GM12878 (cell line): ENCODE results near the gene CAPN2. TPM values are rescaled to one million over a fixed set of nuclear protein-coding genes. Genes with fewer than 3 reads are reported as not detected.

Experiments used
- ATAC-seq: fragments of 200-7000 bp; cut with Tn5 transposase; 3 replicates; pipeline ENCODE4 v1.9.1; 2020; ENCODE audit warnings: mild to moderate bottlenecking, moderate library complexity
- BruUV-seq: library from RNA; stranded (reverse); fragments of 400-500 nt; replicated peaks from 2 replicates; lab custom pipeline; 2021; lab: Mats Ljungman, UMichigan
- CTCF ChIA-PET: fragments of 300-600 bp; sonication (Branson Sonifier 250); formaldehyde crosslinking; extraction: SDS; loops from one replicate; lab custom pipeline; 2021; ENCODE audit warnings: inconsistent platforms; lab: Yijun Ruan, JAX
- POLR2A ChIA-PET: fragments of 350-600 bp; formaldehyde crosslinking; extraction: SDS; loops from one replicate; lab custom pipeline; 2021; ENCODE audit warnings: inconsistent platforms; lab: Charles Lee
- RAD21 ChIA-PET: fragments of 300-600 bp; sonication (Branson Sonifier 250); formaldehyde crosslinking; loops from one replicate; lab custom pipeline; 2023; ENCODE audit warnings: antibody characterized with exemption; ENCODE audit not compliant: unreplicated experiment; lab: Charles Lee
- SMC1A ChIA-PET: fragments of 300-600 bp; sonication (Branson Sonifier 250); formaldehyde crosslinking; loops from one replicate; lab custom pipeline; 2023; ENCODE audit not compliant: unreplicated experiment, uncharacterized antibody; lab: Charles Lee
- DNase-seq: peaks from one replicate; pipeline ENCODE4 v3.0.0-alpha.2; 2011; ENCODE audit warnings: low read depth, low spot score
- FAIRE-seq: peaks from 3 replicates; lab custom pipeline; 2011; peaks lifted over from hg19 to GRCh38; lab: Jason Lieb, UNC
- H2AFZ ChIP-seq: 2 replicates; pipeline ENCODE4 v1.6.0; 2011; ENCODE audit warnings: low read depth, low read length, control low read depth; ENCODE audit not compliant: control insufficient read depth
- H3K27ac ChIP-seq: 2 replicates; pipeline ENCODE4 v1.5.1; 2011; ENCODE audit warnings: control low read depth; ENCODE audit not compliant: control insufficient read depth, insufficient read depth
- H3K27me3 ChIP-seq, 2 experiments: replicated peaks in 1 of 2; 2 replicates each; pipeline versions ENCODE4 v1.6.0 to v1.6.1; 2011; ENCODE audit warnings: low read length in 1 of 2; ENCODE audit not compliant: control insufficient read depth in 2 of 2, insufficient read depth in 2 of 2
- H3K36me3 ChIP-seq, 2 experiments: 2 replicates each; pipeline ENCODE4 v1.5.1; 2011; ENCODE audit warnings: low read length in 1 of 2; ENCODE audit not compliant: control insufficient read depth in 2 of 2, insufficient read depth in 2 of 2
- H3K4me1 ChIP-seq: 2 replicates; pipeline ENCODE4 v1.6.1; 2011; ENCODE audit warnings: mild to moderate bottlenecking, low read length, moderate library complexity, mixed read lengths; ENCODE audit not compliant: control insufficient read depth, insufficient read depth
- H3K4me2 ChIP-seq: 2 replicates; pipeline ENCODE4 v1.6.0; 2011; ENCODE audit warnings: control low read depth; ENCODE audit not compliant: control insufficient read depth, insufficient read depth
- H3K4me3 ChIP-seq: fragments of 200-600 bp; sonication (generic); 2 replicates; pipeline ENCODE4 v1.5.1; 2016
- H3K79me2 ChIP-seq: 2 replicates; pipeline ENCODE4 v1.6.0; 2011; ENCODE audit warnings: low read length; ENCODE audit not compliant: control insufficient read depth, insufficient read depth
- H3K9ac ChIP-seq: 2 replicates; pipeline ENCODE4 v1.8.0; 2011; ENCODE audit warnings: low read length, control low read depth, mixed read lengths; ENCODE audit not compliant: control insufficient read depth, insufficient read depth
- H3K9me3 ChIP-seq: replicated peaks from 3 replicates; pipeline ENCODE4 v1.5.1; 2011; ENCODE audit warnings: mild to moderate bottlenecking, low read length; ENCODE audit not compliant: control insufficient read depth, insufficient read depth
- H4K20me1 ChIP-seq: 2 replicates; pipeline ENCODE4 v1.6.0; 2011; ENCODE audit not compliant: control insufficient read depth, insufficient read depth
- CBX5 ChIP-seq: sonication (generic); IDR thresholded peaks from 2 replicates; pipeline ENCODE4 v1.6.1; 2016; ENCODE audit warnings: low read depth, moderate library complexity, mild to moderate bottlenecking, inconsistent platforms
- CHD2 ChIP-seq: IDR thresholded peaks from 2 replicates; pipeline ENCODE4 v1.6.1; 2011; ENCODE audit warnings: low read depth, low read length, improper control_type of control experiment, borderline replicate concordance
- DPF2 ChIP-seq: fragments of 450-650 bp; IDR thresholded peaks from 2 replicates; pipeline ENCODE4 v1.6.1; 2017; ENCODE audit warnings: mild to moderate bottlenecking
- FOXK2 ChIP-seq: fragments of 450-650 bp; IDR thresholded peaks from 2 replicates; pipeline ENCODE4 v1.6.1; 2017; ENCODE audit warnings: mild to moderate bottlenecking, moderate library complexity
- LARP7 ChIP-seq: fragments of 450-650 bp; IDR thresholded peaks from 2 replicates; pipeline ENCODE4 v1.6.1; 2017; ENCODE audit warnings: mild to moderate bottlenecking
- RB1 ChIP-seq: fragments of 450-650 bp; formaldehyde crosslinking; IDR thresholded peaks from 2 replicates; pipeline ENCODE4 v1.6.1; 2017; ENCODE audit warnings: mild to moderate bottlenecking, borderline replicate concordance
- RELA ChIP-seq: fragments of 450-650 bp; IDR thresholded peaks from 2 replicates; pipeline ENCODE4 v1.8.0; 2014; ENCODE audit warnings: borderline replicate concordance; ENCODE audit not compliant: partially characterized antibody
- SRF ChIP-seq, 2 experiments: IDR thresholded peaks; 2 replicates each; pipeline ENCODE4 v1.6.1; 2011; ENCODE audit warnings: low read depth in 2 of 2, low read length in 2 of 2, mild to moderate bottlenecking in 1 of 2, moderate library complexity in 1 of 2
- TCF3 ChIP-seq: IDR thresholded peaks from 2 replicates; pipeline ENCODE4 v1.6.1; 2012; ENCODE audit warnings: low read depth, mild to moderate bottlenecking, low read length, borderline replicate concordance; ENCODE audit not compliant: insufficient read depth
- WGBS: methylation state at CpG from one replicate; pipeline ENCODE4 v1.1.6; 2016; ENCODE audit warnings: low lambda C conversion rate; ENCODE audit not compliant: insufficient replicate concordance, insufficient coverage; ENCODE audit errors: missing lambda C conversion rate; 5-methylcytosine and 5-hydroxymethylcytosine counted together
- in situ Hi-C: fragments of 300-500 bp; cut with MboI; formaldehyde crosslinking; loops from 9 replicates; pipeline ENCODE4 v1.14.3; 2018; ENCODE audit warnings: mixed read lengths
- intact Hi-C: fragments of 100-400 bp; cut with micrococcal nuclease; formaldehyde crosslinking; loops from one replicate; pipeline ENCODE4 v1.14.2; 2022; ENCODE audit not compliant: unreplicated experiment
- polyA plus RNA-seq, 11 experiments: library from polyadenylated mRNA; depleted of rRNA in 4 of 11; unstranded in 6 of 11; stranded (reverse) in 5 of 11; fragments of >200 nt; fragmentation: Nextera tagmentation in 4 of 11; fragmentation: Illumina TruSeq in 1 of 11; extraction: Ambion mirVana in 4 of 11; extraction: Trizol in 1 of 11; gene quantifications; 1 replicate in 1 of 11; 2 replicates in 10 of 11; pipeline versions ENCODE4 v1.2.1 to v1.2.3, GENCODE V29; 2011 to 2016; ENCODE audit warnings: inconsistent platforms in 2 of 11, missing spikeins in 2 of 11, low read depth in 1 of 11
- total RNA-seq, 4 experiments: library from RNA; depleted of rRNA in 3 of 4; stranded (reverse); fragments of >200 nt in 3 of 4; fragmentation: Illumina TruSeq in 1 of 4; extraction: Trizol in 1 of 4; gene quantifications; 2 replicates each; pipeline versions ENCODE4 v1.2.1 to v1.2.3, GENCODE V29; 2013 to 2021
- TF ChIP-seq, protein P1 (sequence below): fragments of 150-350 bp; IDR thresholded peaks from 2 replicates; pipeline ENCODE4 v1.6.1; 2014; ENCODE audit warnings: mild to moderate bottlenecking, low read depth, low read length
- TF ChIP-seq, protein P2 (sequence below): fragments of 450-650 bp; IDR thresholded peaks from 2 replicates; pipeline ENCODE4 v1.6.1; 2014; ENCODE audit warnings: mild to moderate bottlenecking

Gene CAPN2
- total and polyA plus RNA-seq, 10 of the 15 experiments (the other 5 are each of a cell fraction or from before 2014, with no cell fraction given) = 6.0 to 21.4 (median 16.6) TPM

DNA sequence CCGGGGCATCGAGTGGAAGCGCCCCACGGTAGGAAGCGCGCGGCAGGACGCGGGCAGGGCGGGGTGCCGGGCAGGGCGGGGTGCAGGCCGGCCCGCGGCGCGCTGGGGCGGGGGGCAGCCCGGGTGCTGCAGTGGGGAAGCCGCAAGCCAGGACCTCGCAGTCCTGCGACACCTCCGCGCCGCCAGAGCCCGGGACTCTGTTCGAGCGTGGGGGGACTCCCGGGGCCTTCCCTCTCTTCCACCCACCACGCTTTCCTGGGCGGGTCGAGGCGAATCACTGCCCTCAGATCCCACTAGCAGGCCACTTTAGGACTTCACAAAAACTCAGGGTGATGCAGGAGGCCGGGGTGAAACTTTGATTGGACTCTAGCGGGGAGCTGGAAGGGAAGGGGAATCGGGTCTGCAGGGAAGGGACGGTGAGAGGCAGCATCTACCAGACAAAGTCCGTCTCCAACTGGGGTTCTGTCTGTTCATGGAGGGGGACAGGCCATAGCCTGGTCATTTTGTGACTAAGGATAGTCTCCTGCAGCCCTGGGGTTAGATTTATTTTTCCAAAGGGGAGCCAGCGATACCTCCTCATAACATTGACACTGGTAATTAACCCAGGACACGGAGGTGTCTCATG is 623 bp downstream of the CAPN2 start:
- ChIA-PET SMC1A (interaction anchor here (1.2 kb wide), 1 partner anchor 36 kb away, joined by 5 read pairs; no protein-coding TSS in a partner anchor), POLR2A (no interaction called here), RAD21 (interaction anchor here (1.2 kb wide), 1 partner anchor 30 kb away, joined by 4 read pairs; no protein-coding TSS in a partner anchor), CTCF (interaction anchor here (3.1 kb wide), 1 partner anchor 37 kb away, joined by 25 read pairs; no protein-coding TSS in a partner anchor)
- Histone ChIP-seq H2AFZ (peak overlapping the region; percentile 76), H3K36me3 (no peaks in the 10 kb centered on the region), H3K27ac (0 out of 2 replicates have a peak overlapping the region, but pooled peaks have one; percentile 44), H3K4me2 (peak overlapping the region; percentile 99), H3K27me3 (no peaks in the 10 kb centered on the region), H3K79me2 (no peaks in the 10 kb centered on the region; the same call in 1 of the 2 replicates), H3K9ac (peak overlapping the region; percentile 68; the same call in 1 of the 2 replicates), H3K4me3 (peak overlapping the region; percentile 72), H4K20me1 (no peaks in the 10 kb centered on the region), H3K9me3 (no peaks in the 10 kb centered on the region), H3K4me1 (peaks cover 32% of the 10 kb centered on the region)
- intact Hi-C loops = loop anchor here (1.0 to 5.0 kb wide), 2 partner anchors 36 to 619 kb away; partner anchors contain the start of gene NVL
- DNase-seq (no peak), ATAC-seq (peak; percentile 54), FAIRE-seq (no peak)
- TF ChIP-seq DPF2 (no peak), FOXK2 (no peak), CHD2 (no peak), TCF3 (no peak), LARP7 (no peak), SRF (IDR thresholded peaks at IDR 0.05; ENCODE audit: low read depth in 2 of 2, low read length in 2 of 2) (no peak), CBX5 (no peak), RELA (no peak), RB1 (no peak)
- TF ChIP-seq, protein P1, sequence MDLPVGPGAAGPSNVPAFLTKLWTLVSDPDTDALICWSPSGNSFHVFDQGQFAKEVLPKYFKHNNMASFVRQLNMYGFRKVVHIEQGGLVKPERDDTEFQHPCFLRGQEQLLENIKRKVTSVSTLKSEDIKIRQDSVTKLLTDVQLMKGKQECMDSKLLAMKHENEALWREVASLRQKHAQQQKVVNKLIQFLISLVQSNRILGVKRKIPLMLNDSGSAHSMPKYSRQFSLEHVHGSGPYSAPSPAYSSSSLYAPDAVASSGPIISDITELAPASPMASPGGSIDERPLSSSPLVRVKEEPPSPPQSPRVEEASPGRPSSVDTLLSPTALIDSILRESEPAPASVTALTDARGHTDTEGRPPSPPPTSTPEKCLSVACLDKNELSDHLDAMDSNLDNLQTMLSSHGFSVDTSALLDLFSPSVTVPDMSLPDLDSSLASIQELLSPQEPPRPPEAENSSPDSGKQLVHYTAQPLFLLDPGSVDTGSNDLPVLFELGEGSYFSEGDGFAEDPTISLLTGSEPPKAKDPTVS = no peak
- TF ChIP-seq, protein P2, sequence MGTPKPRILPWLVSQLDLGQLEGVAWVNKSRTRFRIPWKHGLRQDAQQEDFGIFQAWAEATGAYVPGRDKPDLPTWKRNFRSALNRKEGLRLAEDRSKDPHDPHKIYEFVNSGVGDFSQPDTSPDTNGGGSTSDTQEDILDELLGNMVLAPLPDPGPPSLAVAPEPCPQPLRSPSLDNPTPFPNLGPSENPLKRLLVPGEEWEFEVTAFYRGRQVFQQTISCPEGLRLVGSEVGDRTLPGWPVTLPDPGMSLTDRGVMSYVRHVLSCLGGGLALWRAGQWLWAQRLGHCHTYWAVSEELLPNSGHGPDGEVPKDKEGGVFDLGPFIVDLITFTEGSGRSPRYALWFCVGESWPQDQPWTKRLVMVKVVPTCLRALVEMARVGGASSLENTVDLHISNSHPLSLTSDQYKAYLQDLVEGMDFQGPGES = no peak
- BruUV-seq = TSS peak; percentile 62
- under 1% methylated on average over 28 of the region's 40 CpGs for WGBS
- in situ Hi-C loops = no loop called here
